ENCODE results near the gene ZC3H7A.

Gene ZC3H7A, protein sequence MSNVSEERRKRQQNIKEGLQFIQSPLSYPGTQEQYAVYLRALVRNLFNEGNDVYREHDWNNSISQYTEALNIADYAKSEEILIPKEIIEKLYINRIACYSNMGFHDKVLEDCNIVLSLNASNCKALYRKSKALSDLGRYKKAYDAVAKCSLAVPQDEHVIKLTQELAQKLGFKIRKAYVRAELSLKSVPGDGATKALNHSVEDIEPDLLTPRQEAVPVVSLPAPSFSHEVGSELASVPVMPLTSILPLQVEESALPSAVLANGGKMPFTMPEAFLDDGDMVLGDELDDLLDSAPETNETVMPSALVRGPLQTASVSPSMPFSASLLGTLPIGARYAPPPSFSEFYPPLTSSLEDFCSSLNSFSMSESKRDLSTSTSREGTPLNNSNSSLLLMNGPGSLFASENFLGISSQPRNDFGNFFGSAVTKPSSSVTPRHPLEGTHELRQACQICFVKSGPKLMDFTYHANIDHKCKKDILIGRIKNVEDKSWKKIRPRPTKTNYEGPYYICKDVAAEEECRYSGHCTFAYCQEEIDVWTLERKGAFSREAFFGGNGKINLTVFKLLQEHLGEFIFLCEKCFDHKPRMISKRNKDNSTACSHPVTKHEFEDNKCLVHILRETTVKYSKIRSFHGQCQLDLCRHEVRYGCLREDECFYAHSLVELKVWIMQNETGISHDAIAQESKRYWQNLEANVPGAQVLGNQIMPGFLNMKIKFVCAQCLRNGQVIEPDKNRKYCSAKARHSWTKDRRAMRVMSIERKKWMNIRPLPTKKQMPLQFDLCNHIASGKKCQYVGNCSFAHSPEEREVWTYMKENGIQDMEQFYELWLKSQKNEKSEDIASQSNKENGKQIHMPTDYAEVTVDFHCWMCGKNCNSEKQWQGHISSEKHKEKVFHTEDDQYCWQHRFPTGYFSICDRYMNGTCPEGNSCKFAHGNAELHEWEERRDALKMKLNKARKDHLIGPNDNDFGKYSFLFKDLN

DNA sequence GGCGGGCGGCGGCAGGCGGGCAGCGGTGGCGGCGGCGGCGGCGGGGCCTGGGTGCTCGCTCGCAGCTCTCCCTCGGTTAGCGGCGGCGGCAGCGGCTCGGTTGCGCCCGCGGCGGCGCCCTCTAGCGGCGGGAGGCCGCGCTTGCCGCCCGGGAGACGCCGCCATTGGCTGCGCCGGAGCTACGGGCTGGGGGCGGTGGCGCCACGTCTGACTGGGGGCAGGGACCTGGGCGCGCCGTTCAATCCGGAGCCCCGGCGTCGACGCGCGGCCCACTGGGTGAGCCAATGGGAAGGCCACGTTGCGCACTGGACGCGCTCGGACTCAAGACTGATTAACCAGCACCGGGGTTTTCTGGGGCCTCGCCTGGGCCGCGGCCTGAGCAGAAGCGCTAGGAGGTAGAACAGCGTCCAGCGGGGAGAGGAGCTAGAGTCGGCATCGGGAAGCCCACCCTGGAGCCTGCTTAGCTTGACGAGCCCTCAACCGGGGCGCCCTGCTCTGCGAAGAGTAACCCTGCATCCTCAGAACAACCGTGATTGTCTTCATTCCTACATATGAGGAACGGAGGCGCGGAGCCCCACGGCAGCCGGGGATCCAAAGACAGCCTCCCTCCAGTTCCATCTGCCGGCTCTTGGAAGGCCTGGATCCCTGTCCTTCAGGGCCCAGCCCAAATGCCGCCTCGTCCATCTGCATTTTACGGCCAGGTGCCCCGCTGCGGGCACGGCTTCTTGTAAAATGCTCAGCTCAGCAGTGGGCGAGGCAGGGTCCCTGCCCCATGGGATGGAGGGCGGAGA lies at the start of gene ZC3H7A:
Gene ZC3H7A, minus strand, starts transcription at position 93 of the 791 bp plus-strand sequence. CDS start 14,904 bp downstream, outside the sequence.
- ChIA-PET CTCF (interaction anchor here (0.5 to 1.6 kb wide), 8 partner anchors 13 to 940 kb away, joined by 3 to 11 read pairs (median 4); no protein-coding TSS in a partner anchor), POLR2A (ENCODE audit: low non-redundant PET) (interaction anchor here (0.5 to 1.2 kb wide), 2 partner anchors 12 to 208 kb away, joined by 4 to 7 read pairs; no protein-coding TSS in a partner anchor)
- peak within 1 kb of the TSS; percentile 95 for H3K27ac ChIP-seq
- TF ChIP-seq, protein P1, sequence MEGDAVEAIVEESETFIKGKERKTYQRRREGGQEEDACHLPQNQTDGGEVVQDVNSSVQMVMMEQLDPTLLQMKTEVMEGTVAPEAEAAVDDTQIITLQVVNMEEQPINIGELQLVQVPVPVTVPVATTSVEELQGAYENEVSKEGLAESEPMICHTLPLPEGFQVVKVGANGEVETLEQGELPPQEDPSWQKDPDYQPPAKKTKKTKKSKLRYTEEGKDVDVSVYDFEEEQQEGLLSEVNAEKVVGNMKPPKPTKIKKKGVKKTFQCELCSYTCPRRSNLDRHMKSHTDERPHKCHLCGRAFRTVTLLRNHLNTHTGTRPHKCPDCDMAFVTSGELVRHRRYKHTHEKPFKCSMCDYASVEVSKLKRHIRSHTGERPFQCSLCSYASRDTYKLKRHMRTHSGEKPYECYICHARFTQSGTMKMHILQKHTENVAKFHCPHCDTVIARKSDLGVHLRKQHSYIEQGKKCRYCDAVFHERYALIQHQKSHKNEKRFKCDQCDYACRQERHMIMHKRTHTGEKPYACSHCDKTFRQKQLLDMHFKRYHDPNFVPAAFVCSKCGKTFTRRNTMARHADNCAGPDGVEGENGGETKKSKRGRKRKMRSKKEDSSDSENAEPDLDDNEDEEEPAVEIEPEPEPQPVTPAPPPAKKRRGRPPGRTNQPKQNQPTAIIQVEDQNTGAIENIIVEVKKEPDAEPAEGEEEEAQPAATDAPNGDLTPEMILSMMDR (conservative IDR thresholded peaks at IDR 0.05; ENCODE audit: low read depth) = peak; percentile 97
- DNase-seq (ENCODE audit: low spot score) = peak; percentile 96

DNA sequence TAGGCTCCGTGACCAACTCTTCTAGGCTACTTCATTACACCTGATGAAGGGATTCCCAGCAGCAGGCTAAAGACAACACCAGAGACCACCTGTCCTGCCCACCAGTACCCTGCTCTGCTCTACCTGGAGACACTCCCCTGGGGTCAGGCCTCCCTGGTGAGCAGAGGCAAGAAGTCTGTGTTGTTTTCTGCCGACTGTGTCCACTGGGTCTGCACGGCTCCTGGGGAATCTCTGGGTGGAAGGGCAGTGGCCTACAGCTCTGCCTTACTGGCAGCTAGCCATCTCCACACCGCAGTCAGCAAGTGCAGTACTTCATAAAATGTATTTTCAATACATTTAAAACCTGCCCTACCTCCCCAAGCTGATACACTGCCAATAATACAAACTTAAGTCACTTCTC lies 47.4 kb upstream of the ZC3H7A start:
- CTCF ChIA-PET = no interaction called here

DNA sequence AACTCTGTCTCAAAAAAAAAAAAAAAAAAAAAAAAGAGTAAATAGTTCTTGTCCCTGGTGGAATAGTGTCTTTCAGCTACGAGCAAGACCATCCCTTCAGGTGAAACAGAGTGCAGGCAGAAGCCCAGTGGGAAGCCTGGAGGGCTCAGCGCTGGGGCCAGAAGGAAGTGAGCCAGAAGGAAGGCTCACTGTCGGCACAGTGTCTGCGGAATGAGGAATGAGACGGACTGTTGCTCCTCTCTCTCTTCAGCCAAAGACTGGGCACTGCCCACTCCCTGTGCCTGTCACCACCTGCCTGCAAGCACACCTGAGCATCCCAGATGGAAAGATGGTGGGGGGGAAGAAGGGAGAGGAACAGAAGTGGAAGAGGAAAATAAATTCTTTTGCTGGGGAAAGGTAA lies 46.8 kb upstream of the ZC3H7A start:
- POLR2A ChIA-PET (ENCODE audit: low non-redundant PET) = interaction anchor here (0.6 kb wide), 1 partner anchor 109 kb away, joined by 4 read pairs; no protein-coding TSS in a partner anchor
- DNase-seq (ENCODE audit: low spot score) = no peak
- TF ChIP-seq, protein P1 (conservative IDR thresholded peaks at IDR 0.05; ENCODE audit: low read depth) = no peak
- CTCF ChIA-PET = interaction anchor here (0.6 kb wide), 1 partner anchor 511 kb away, joined by 3 read pairs; no protein-coding TSS in a partner anchor
- no peak overlapping the region for H3K27ac ChIP-seq

More for the DNA sequence above, 47.4 kb upstream of the ZC3H7A start:
- POLR2A ChIA-PET (ENCODE audit: low non-redundant PET) = no interaction called here
- TF ChIP-seq, protein P1 (conservative IDR thresholded peaks at IDR 0.05; ENCODE audit: low read depth) = no peak
- no peak for DNase-seq (ENCODE audit: low spot score)
- no peak overlapping the region for H3K27ac ChIP-seq

DNA sequence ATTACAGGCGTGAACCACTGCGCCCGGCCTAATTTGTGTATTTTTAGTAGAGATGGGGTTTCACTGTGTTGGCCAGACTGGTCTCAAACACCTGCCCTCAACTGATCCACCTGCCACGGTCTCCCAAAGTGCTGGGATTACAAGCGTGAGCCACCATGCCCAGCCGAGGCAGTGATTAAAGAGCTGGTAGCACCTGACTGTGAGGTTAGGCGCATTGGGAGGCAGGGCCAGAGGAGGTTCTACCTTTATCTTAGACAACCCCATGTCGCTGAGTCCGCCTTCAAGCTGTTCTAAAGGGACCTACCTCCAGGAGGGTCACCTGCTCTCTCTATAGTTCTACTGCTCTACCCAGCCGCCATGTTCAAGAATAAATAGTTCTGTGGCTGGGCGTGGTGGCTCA lies 46.1 kb upstream of the ZC3H7A start:
- POLR2A ChIA-PET (ENCODE audit: low non-redundant PET) = interaction anchor here (0.6 kb wide), 1 partner anchor 109 kb away, joined by 4 read pairs; no protein-coding TSS in a partner anchor
- no peak overlapping the region for H3K27ac ChIP-seq
- TF ChIP-seq, protein P1 (conservative IDR thresholded peaks at IDR 0.05; ENCODE audit: low read depth) = no peak
- no peak for DNase-seq (ENCODE audit: low spot score)
- CTCF ChIA-PET = interaction anchor here (0.6 kb wide), 2 partner anchors 32 to 511 kb away, joined by 3 read pairs; no protein-coding TSS in a partner anchor

DNA sequence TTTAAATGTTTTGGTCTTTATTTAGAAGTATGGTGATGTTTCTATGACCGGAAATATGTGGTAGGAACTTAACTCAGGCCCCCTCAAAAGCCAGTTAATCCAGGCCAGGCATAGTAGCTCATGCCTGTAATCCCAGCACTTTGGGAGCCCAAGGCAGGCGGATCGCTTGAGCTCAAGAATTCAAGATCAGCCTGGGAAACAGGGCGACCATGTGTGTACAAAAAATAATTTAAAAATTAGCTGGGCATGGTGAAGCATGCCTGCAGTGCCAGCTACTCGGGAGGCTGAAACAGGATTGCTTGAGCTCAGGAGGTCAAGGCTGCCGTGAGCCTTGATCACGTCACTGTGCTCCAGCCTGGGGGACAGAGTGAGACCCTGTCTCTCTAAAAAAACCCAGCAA lies 44.0 kb upstream of the ZC3H7A start:
- TF ChIP-seq, protein P1 (conservative IDR thresholded peaks at IDR 0.05; ENCODE audit: low read depth) = no peak
- H3K27ac ChIP-seq = no peak overlapping the region
- POLR2A ChIA-PET (ENCODE audit: low non-redundant PET) = no interaction called here
- DNase-seq (ENCODE audit: low spot score) = no peak
- CTCF ChIA-PET = interaction anchor here (0.5 to 0.7 kb wide), 2 partner anchors 44 to 48 kb away, joined by 3 to 5 read pairs; partner anchors contain the start of gene ZC3H7A

All from RWPE1 (cell line).